Endothelial cell (in vitro differentiated cells): Measurements from ENCODE around the gene MARK2. TPM values are rescaled to one million over a fixed set of nuclear protein-coding genes. Genes with fewer than 3 reads are reported as not detected.

ENCODE experiments used
- DNase-seq: peaks from one replicate; pipeline ENCODE4 v3.0.0; 2021; ENCODE audit warnings: low spot score
- H3K27ac Mint-ChIP-seq: one replicate; pipeline ENCODE4 v1.8.0; 2021; ENCODE audit warnings: mixed read lengths, inconsistent platforms; ENCODE audit not compliant: unreplicated experiment
- H3K27me3 Mint-ChIP-seq: one replicate; pipeline ENCODE4 v1.8.0; 2021; ENCODE audit warnings: mild to moderate bottlenecking, moderate library complexity, mixed read lengths, inconsistent platforms; ENCODE audit not compliant: unreplicated experiment
- H3K36me3 Mint-ChIP-seq: one replicate; pipeline ENCODE4 v1.8.0; 2021; ENCODE audit warnings: mild to moderate bottlenecking, low read depth, mixed read lengths, inconsistent platforms; ENCODE audit not compliant: unreplicated experiment
- H3K4me1 Mint-ChIP-seq: one replicate; pipeline ENCODE4 v1.8.0; 2021; ENCODE audit warnings: mild to moderate bottlenecking, mixed read lengths, inconsistent platforms; ENCODE audit not compliant: unreplicated experiment
- H3K4me3 Mint-ChIP-seq: one replicate; pipeline ENCODE4 v1.8.0; 2021; ENCODE audit warnings: mild to moderate bottlenecking, mixed read lengths, inconsistent platforms; ENCODE audit not compliant: unreplicated experiment
- H3K9me3 Mint-ChIP-seq: one replicate; pipeline ENCODE4 v1.8.0; 2021; ENCODE audit warnings: mixed read lengths, inconsistent platforms; ENCODE audit not compliant: unreplicated experiment
- CTCF ChIP-seq: fragments of 200-600 bp; sonication (generic); IDR thresholded peaks from one replicate; pipeline ENCODE4 v1.5.0; 2021; ENCODE audit warnings: antibody characterized with exemption; ENCODE audit not compliant: unreplicated experiment
- total RNA-seq: library from RNA; stranded (reverse); fragmentation: NEBNext Ultra II Directional; extraction: Animal tissue kit (Norgen Biotek cat#: 25700); gene quantifications from one replicate; pipeline ENCODE4 v1.2.1, GENCODE V29; 2021; ENCODE audit not compliant: unreplicated experiment

MARK2 gene
- total RNA-seq, 1 donor from 2014 or later: 42.6 TPM

- Mint-ChIP-seq H3K36me3 (peaks cover 13% of the 10 kb centered on the region), H3K4me3 (no peak overlapping the region), H3K9me3 (no peaks in the 10 kb centered on the region), H3K27me3 (peaks cover 6% of the 10 kb centered on the region), H3K27ac (peak overlapping the region; percentile 57), H3K4me1 (peaks cover 57% of the 10 kb centered on the region)
- no peak for DNase-seq
- no peak for TF ChIP-seq CTCF
These were observed 38.8 kb downstream of the MARK2 start for GRCh38 chr11:63877658-63878241.

GRCh38 chr11:63879598-63880402, 40.9 kb downstream of the MARK2 start:
- peak overlapping the region; percentile 10 for H3K27ac Mint-ChIP-seq
- DNase-seq: no peak
- no peaks in the 10 kb centered on the region for H3K9me3 Mint-ChIP-seq
- peaks cover 7% of the 10 kb centered on the region for H3K36me3 Mint-ChIP-seq
- TF ChIP-seq CTCF: no peak
- H3K4me1 Mint-ChIP-seq: peaks cover 41% of the 10 kb centered on the region
- H3K27me3 Mint-ChIP-seq: peaks cover 4% of the 10 kb centered on the region
- peak overlapping the region; percentile 2 for H3K4me3 Mint-ChIP-seq

GRCh38 chr11:63880403-63880790, 41.5 kb downstream of the MARK2 start:
- Mint-ChIP-seq H3K4me1 (peaks cover 40% of the 10 kb centered on the region), H3K9me3 (no peaks in the 10 kb centered on the region), H3K27ac (peak overlapping the region; percentile 81), H3K27me3 (peaks cover 4% of the 10 kb centered on the region), H3K36me3 (peaks cover 7% of the 10 kb centered on the region), H3K4me3 (no peak overlapping the region)
- TF ChIP-seq CTCF: no peak
- DNase-seq: no peak

GRCh38 chr11:63882555-63883242, 43.8 kb downstream of the MARK2 start:
- Mint-ChIP-seq H3K27me3 (peaks cover 4% of the 10 kb centered on the region), H3K36me3 (peaks cover 7% of the 10 kb centered on the region), H3K9me3 (no peaks in the 10 kb centered on the region), H3K4me3 (no peak overlapping the region), H3K4me1 (peaks cover 44% of the 10 kb centered on the region), H3K27ac (no peak overlapping the region)
- DNase-seq: no peak
- TF ChIP-seq CTCF: no peak

GRCh38 chr11:63883791-63884190, 44.9 kb downstream of the MARK2 start:
- TF ChIP-seq CTCF: no peak
- Mint-ChIP-seq H3K9me3 (no peaks in the 10 kb centered on the region), H3K4me1 (peaks cover 44% of the 10 kb centered on the region)

More at GRCh38 chr11:63883791-63884190, 44.9 kb downstream of the MARK2 start:
- H3K4me3 Mint-ChIP-seq: no peak overlapping the region
- DNase-seq: no peak
- H3K27me3 Mint-ChIP-seq: peaks cover 4% of the 10 kb centered on the region
- H3K36me3 Mint-ChIP-seq: peaks cover 7% of the 10 kb centered on the region
- H3K27ac Mint-ChIP-seq: peak overlapping the region; percentile 11
